ENCODE results near the gene DTNB.

DNA sequence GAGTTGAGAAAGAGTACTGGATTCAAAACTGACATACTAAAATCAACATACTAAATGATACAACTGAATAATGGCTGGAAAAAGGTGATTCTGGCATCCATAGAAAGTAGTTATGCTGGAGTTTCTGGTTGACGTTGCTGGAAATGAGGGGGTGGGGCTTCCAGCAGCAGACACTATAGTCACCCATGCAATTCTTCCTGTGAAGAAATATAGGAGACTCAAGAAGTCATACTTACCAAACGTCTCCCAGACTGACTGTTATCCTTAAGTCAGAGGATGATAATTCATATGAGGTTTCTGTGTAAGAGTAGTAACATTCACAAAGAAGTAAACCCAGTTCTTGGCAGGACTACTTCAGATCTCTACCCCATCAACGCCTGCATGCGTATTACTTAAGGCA, 23.6 kb downstream of the DTNB start:
- TF ChIP-seq, protein P1, sequence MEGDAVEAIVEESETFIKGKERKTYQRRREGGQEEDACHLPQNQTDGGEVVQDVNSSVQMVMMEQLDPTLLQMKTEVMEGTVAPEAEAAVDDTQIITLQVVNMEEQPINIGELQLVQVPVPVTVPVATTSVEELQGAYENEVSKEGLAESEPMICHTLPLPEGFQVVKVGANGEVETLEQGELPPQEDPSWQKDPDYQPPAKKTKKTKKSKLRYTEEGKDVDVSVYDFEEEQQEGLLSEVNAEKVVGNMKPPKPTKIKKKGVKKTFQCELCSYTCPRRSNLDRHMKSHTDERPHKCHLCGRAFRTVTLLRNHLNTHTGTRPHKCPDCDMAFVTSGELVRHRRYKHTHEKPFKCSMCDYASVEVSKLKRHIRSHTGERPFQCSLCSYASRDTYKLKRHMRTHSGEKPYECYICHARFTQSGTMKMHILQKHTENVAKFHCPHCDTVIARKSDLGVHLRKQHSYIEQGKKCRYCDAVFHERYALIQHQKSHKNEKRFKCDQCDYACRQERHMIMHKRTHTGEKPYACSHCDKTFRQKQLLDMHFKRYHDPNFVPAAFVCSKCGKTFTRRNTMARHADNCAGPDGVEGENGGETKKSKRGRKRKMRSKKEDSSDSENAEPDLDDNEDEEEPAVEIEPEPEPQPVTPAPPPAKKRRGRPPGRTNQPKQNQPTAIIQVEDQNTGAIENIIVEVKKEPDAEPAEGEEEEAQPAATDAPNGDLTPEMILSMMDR (IDR thresholded peaks at IDR 0.05) = no peak
- no peak for TF ChIP-seq POLR2A (IDR thresholded peaks at IDR 0.05)

Measured in vagina (tissue), 2 donors.